Endothelial cell of umbilical vein (primary cell): ENCODE data around the gene SRGAP1. TPM values are rescaled to one million over a fixed set of nuclear protein-coding genes. Genes with fewer than 3 reads are reported as not detected.

Experiments used
- BruUV-seq: library from RNA; stranded (reverse); fragments of 400-500 nt; replicated peaks from 2 replicates; lab custom pipeline; 2021; lab: Mats Ljungman, UMichigan
- CTCF ChIA-PET: fragments of 300-600, 350-600 bp; sonication (Branson Sonifier 250); formaldehyde crosslinking; loops from one replicate; lab custom pipeline; 2021; ENCODE audit warnings: antibody characterized with exemption, inconsistent platforms; lab: Charles Lee
- POLR2A ChIA-PET: fragments of 300-600, 350-600 bp; sonication (Branson Sonifier 250); formaldehyde crosslinking; loops from one replicate; lab custom pipeline; 2021; ENCODE audit warnings: antibody characterized with exemption, inconsistent platforms; lab: Charles Lee
- DNase-seq: peaks from one replicate; pipeline ENCODE4 v3.0.0-alpha.2; 2011; ENCODE audit warnings: low read depth, low spot score
- FAIRE-seq: peaks from 2 replicates; lab custom pipeline; 2011; peaks lifted over from hg19 to GRCh38; lab: Jason Lieb, UNC
- H2AFZ ChIP-seq: 2 replicates; pipeline ENCODE4 v1.6.0; 2012; ENCODE audit warnings: low read depth, low read length, control low read depth, inconsistent platforms
- H3K27ac ChIP-seq: 2 replicates; pipeline ENCODE4 v1.5.1; 2011; ENCODE audit warnings: low read depth, mild to moderate bottlenecking, control low read depth, low read length, moderate library complexity; ENCODE audit not compliant: insufficient read depth
- H3K27me3 ChIP-seq, 2 experiments: 2 replicates each; pipeline versions ENCODE4 v1.6.0 to v1.6.1; 2011; ENCODE audit warnings: low read length in 2 of 2, mixed read lengths in 1 of 2; ENCODE audit not compliant: control insufficient read depth in 2 of 2, insufficient read depth in 2 of 2
- H3K36me3 ChIP-seq, 2 experiments: 2 replicates in 1 of 2; 3 replicates in 1 of 2; pipeline ENCODE4 v1.5.1; 2011; ENCODE audit warnings: low read length in 2 of 2, mild to moderate bottlenecking in 1 of 2, moderate library complexity in 1 of 2; ENCODE audit not compliant: control insufficient read depth in 2 of 2, insufficient read depth in 2 of 2; ENCODE audit errors: extremely low read depth in 1 of 2
- H3K4me1 ChIP-seq: 3 replicates; pipeline ENCODE4 v1.5.1; 2011; ENCODE audit warnings: mild to moderate bottlenecking, low read length; ENCODE audit not compliant: control insufficient read depth, insufficient read depth; ENCODE audit errors: extremely low read depth
- H3K4me2 ChIP-seq: 2 replicates; pipeline ENCODE4 v1.6.1; 2011; ENCODE audit warnings: low read length, control low read depth, mixed read lengths; ENCODE audit not compliant: insufficient read depth
- H3K4me3 ChIP-seq, 3 experiments: fragments of 200-600 bp in 1 of 3; sonication (generic), shearing (Covaris generic) in 1 of 3; replicated peaks in 1 of 3; 2 replicates each; pipeline ENCODE4 v1.5.1; 2011 to 2016; ENCODE audit warnings: control low read depth in 3 of 3, low read length in 3 of 3, mild to moderate bottlenecking in 2 of 3, inconsistent platforms in 1 of 3, low read depth in 1 of 3, moderate library complexity in 1 of 3; ENCODE audit not compliant: insufficient read depth in 1 of 3
- H3K79me2 ChIP-seq: 2 replicates; pipeline ENCODE4 v1.6.0; 2012; ENCODE audit warnings: low read length, inconsistent platforms; ENCODE audit not compliant: control insufficient read depth, insufficient read depth
- H3K9ac ChIP-seq: replicated peaks from 2 replicates; pipeline ENCODE3; 2011; ENCODE audit warnings: low read length, control low read depth; ENCODE audit not compliant: insufficient read depth; ENCODE audit errors: extremely low read depth
- H3K9me1 ChIP-seq: replicated peaks from 3 replicates; pipeline ENCODE4 v1.6.0; 2011; ENCODE audit warnings: mild to moderate bottlenecking, low read length; ENCODE audit not compliant: control insufficient read depth, insufficient read depth; ENCODE audit errors: extremely low read depth
- H3K9me3 ChIP-seq: replicated peaks from 2 replicates; pipeline ENCODE4 v1.5.1; 2012; ENCODE audit warnings: low read length, inconsistent platforms; ENCODE audit not compliant: control insufficient read depth, insufficient read depth
- H4K20me1 ChIP-seq: replicated peaks from 2 replicates; pipeline ENCODE3; 2011; ENCODE audit warnings: mild to moderate bottlenecking, low read length; ENCODE audit not compliant: control insufficient read depth, insufficient read depth; ENCODE audit errors: extremely low read depth
- CTCF ChIP-seq, 2 donors: IDR thresholded peaks; 1 replicate in 1 of 2; 2 replicates in 1 of 2; pipeline ENCODE4 v1.5.1; 2011; ENCODE audit warnings: low read length in 2 of 2, mild to moderate bottlenecking in 2 of 2, moderate library complexity in 2 of 2, control low read depth in 1 of 2, inconsistent platforms in 1 of 2, low read depth in 1 of 2; ENCODE audit not compliant: insufficient read depth in 1 of 2; ENCODE audit errors: extremely low read depth in 1 of 2
- EZH2 ChIP-seq: IDR thresholded peaks from 2 replicates; pipeline ENCODE4 v1.6.1; 2012; ENCODE audit warnings: borderline replicate concordance, low read depth, mild to moderate bottlenecking, moderate library complexity, low read length, inconsistent platforms; ENCODE audit not compliant: severe bottlenecking
- FOS ChIP-seq: IDR thresholded peaks from 2 replicates; pipeline ENCODE4 v1.6.1; 2011; ENCODE audit warnings: mild to moderate bottlenecking, low read length, moderate library complexity, borderline replicate concordance; ENCODE audit not compliant: insufficient read depth
- GATA2 ChIP-seq: IDR thresholded peaks from 2 replicates; pipeline ENCODE4 v1.7.0; 2011; ENCODE audit warnings: low read depth, mild to moderate bottlenecking, moderate library complexity, mixed read lengths, low read length; ENCODE audit not compliant: insufficient read length, insufficient read depth
- JUN ChIP-seq: IDR thresholded peaks from 2 replicates; pipeline ENCODE4 v1.6.1; 2011; ENCODE audit warnings: borderline replicate concordance, low read depth; ENCODE audit not compliant: insufficient read length, insufficient read depth
- MAX ChIP-seq: IDR thresholded peaks from 2 replicates; pipeline ENCODE4 v1.6.1; 2011; ENCODE audit not compliant: insufficient read depth, insufficient read length
- MYC ChIP-seq: IDR thresholded peaks from one replicate; pipeline ENCODE4 v1.6.1; 2011; ENCODE audit warnings: mild to moderate bottlenecking, low read depth, low read length
- POLR2A ChIP-seq: IDR thresholded peaks from 2 replicates; pipeline ENCODE4 v1.6.1; 2012; ENCODE audit warnings: low read depth, mild to moderate bottlenecking, control low read depth, low read length
- POLR2AphosphoS5 ChIP-seq: IDR thresholded peaks from 2 replicates; pipeline ENCODE4 v1.6.1; 2012; ENCODE audit warnings: low read depth, mild to moderate bottlenecking, control low read depth, low read length, moderate library complexity; ENCODE audit not compliant: insufficient read depth
- dilution Hi-C: fragments of 300-500 bp; cut with MboI; formaldehyde crosslinking; loops from one replicate; pipeline ENCODE4 v1.15.0; 2019; ENCODE audit warnings: low sequenced_read_pairs; ENCODE audit not compliant: extremely low pct_ligation_motif_present
- intact Hi-C: fragments of 100-400 bp; cut with micrococcal nuclease; formaldehyde crosslinking; loops from one replicate; pipeline ENCODE4 v1.10.0; 2022
- polyA plus RNA-seq, 4 experiments: library from polyadenylated mRNA; depleted of rRNA in 3 of 4; stranded (reverse) in 3 of 4; unstranded in 1 of 4; fragments of >200 nt; gene quantifications; 2 replicates each; pipeline versions ENCODE4 v1.2.1 to v1.2.3, GENCODE V29; 2011 to 2012; ENCODE audit warnings: missing spikeins in 1 of 4
- total RNA-seq: library from RNA; stranded (reverse); gene quantifications from 2 replicates; pipeline ENCODE4 v1.2.3, GENCODE V29; 2021

Gene SRGAP1
- total and polyA plus RNA-seq, 2 donors (not counting 3 experiments of a cell fraction or from before 2014, with no cell fraction given): 4.9 to 16.3 TPM

- TF ChIP-seq POLR2A (no peak), POLR2AphosphoS5 (no peak), GATA2 (no peak), MYC (no peak), MAX (no peak), EZH2 (no peak), JUN (no peak), CTCF (IDR thresholded peaks at IDR 0.05; ENCODE audit: extremely low read depth in 1 of 2, insufficient read depth in 1 of 2, low read depth in 1 of 2, low read length in 2 of 2) (no peak), FOS (no peak)
- no TSS peak for BruUV-seq
- no peak overlapping the region for H3K9ac ChIP-seq
- FAIRE-seq: no peak
- no peaks in the 10 kb centered on the region for H3K27me3 ChIP-seq
- no peaks in the 10 kb centered on the region for H4K20me1 ChIP-seq
- CTCF ChIA-PET: interaction anchor here (1.9 kb wide), 1 partner anchor 8 kb away, joined by 10 read pairs; no protein-coding TSS in a partner anchor
- intact Hi-C loops: no loop called here
- H3K4me1 ChIP-seq: peaks cover 2% of the 10 kb centered on the region
- H3K4me3 ChIP-seq: no peak overlapping the region
- no peak overlapping the region for H3K4me2 ChIP-seq
- no peak for DNase-seq
- H3K27ac ChIP-seq: no peak overlapping the region
- no peaks in the 10 kb centered on the region for H3K9me1 ChIP-seq
- dilution Hi-C loops: no loop called here
- H2AFZ ChIP-seq: no peak overlapping the region
- no peaks in the 10 kb centered on the region for H3K36me3 ChIP-seq
- H3K9me3 ChIP-seq: no peaks in the 10 kb centered on the region
- POLR2A ChIA-PET: no interaction called here
- H3K79me2 ChIP-seq: peaks cover 2% of the 10 kb centered on the region
Observed at GRCh38 chr12:63929426-63929825, 84.9 kb downstream of the SRGAP1 start.
